ENCODE data around the gene EBF3.

Gene EBF3

GRCh38 chr10:129838794-129839193 is 125.3 kb downstream of the EBF3 start:
- POLR2A ChIA-PET = no interaction called here
- CTCF ChIA-PET = no interaction called here
- no peak for TF ChIP-seq CTCF (IDR thresholded peaks at IDR 0.05; ENCODE audit: insufficient read depth, low read length, missing control alignments)
- no peak for DNase-seq (ENCODE audit: low read depth, low spot score)
- no peak overlapping the region for H3K4me3 ChIP-seq (ENCODE audit: low read depth, low read length)

GRCh38 chr10:129837909-129838582 is 126.0 kb downstream of the EBF3 start:
- no peak for DNase-seq (ENCODE audit: low read depth, low spot score)
- POLR2A ChIA-PET = no interaction called here
- TF ChIP-seq CTCF (IDR thresholded peaks at IDR 0.05; ENCODE audit: insufficient read depth, low read length, missing control alignments) = no peak
- CTCF ChIA-PET = no interaction called here
- no peak overlapping the region for H3K4me3 ChIP-seq (ENCODE audit: low read depth, low read length)

DNA sequence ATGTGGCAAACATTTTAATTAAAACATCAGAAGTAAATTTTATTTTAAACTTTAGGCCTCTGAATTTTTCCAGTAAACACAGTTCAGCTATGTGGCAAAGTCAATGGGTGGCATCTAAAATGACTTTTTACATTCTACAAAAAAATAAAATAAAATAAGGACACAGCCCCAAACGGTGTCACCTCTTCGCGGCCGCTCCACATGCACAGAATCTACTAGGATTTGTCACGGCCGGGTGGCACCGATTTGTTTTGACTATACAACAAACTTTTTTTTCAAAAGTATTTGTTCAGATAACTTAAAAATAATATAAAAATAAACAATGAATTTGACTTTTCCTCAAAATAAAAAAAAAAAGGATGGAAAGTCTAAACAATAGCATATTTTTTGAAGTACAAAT is 127.8 kb downstream of the EBF3 start:
- no peak for DNase-seq (ENCODE audit: low read depth, low spot score)
- TF ChIP-seq CTCF (IDR thresholded peaks at IDR 0.05; ENCODE audit: insufficient read depth, low read length, missing control alignments) = no peak
- CTCF ChIA-PET = no interaction called here
- H3K4me3 ChIP-seq (ENCODE audit: low read depth, low read length) = no peak overlapping the region
- POLR2A ChIA-PET = no interaction called here

GRCh38 chr10:129833994-129834739 is 129.9 kb downstream of the EBF3 start:
- ChIA-PET POLR2A (no interaction called here), CTCF (no interaction called here)
- no peak for TF ChIP-seq CTCF (IDR thresholded peaks at IDR 0.05; ENCODE audit: insufficient read depth, low read length, missing control alignments)

GRCh38 chr10:129833468-129833950 is 130.6 kb downstream of the EBF3 start:
- no peak for TF ChIP-seq CTCF (IDR thresholded peaks at IDR 0.05; ENCODE audit: insufficient read depth, low read length, missing control alignments)
- ChIA-PET POLR2A (no interaction called here), CTCF (no interaction called here)
- H3K4me3 ChIP-seq (ENCODE audit: low read depth, low read length) = no peak overlapping the region
- DNase-seq (ENCODE audit: low read depth, low spot score) = no peak

More at GRCh38 chr10:129833994-129834739, 129.9 kb downstream of the EBF3 start:
- DNase-seq (ENCODE audit: low read depth, low spot score) = no peak
- H3K4me3 ChIP-seq (ENCODE audit: low read depth, low read length) = no peak overlapping the region

GRCh38 chr10:129832573-129833467 is 131.3 kb downstream of the EBF3 start:
- ChIA-PET POLR2A (no interaction called here), CTCF (no interaction called here)
- no peak overlapping the region for H3K4me3 ChIP-seq (ENCODE audit: low read depth, low read length)
- no peak for DNase-seq (ENCODE audit: low read depth, low spot score)
- TF ChIP-seq CTCF (IDR thresholded peaks at IDR 0.05; ENCODE audit: insufficient read depth, low read length, missing control alignments) = no peak

Data from AG04449 (cell line).